Measurements from ENCODE around the gene WDR83. TPM values are rescaled to one million over a fixed set of nuclear protein-coding genes. Genes with fewer than 3 reads are reported as not detected.

WDR83 gene
- total and polyA plus RNA-seq, 10 of the 15 experiments (the other 5 are each of a cell fraction or from before 2014, with no cell fraction given) = 0.58 to 17.7 (median 10.8) TPM

DNA sequence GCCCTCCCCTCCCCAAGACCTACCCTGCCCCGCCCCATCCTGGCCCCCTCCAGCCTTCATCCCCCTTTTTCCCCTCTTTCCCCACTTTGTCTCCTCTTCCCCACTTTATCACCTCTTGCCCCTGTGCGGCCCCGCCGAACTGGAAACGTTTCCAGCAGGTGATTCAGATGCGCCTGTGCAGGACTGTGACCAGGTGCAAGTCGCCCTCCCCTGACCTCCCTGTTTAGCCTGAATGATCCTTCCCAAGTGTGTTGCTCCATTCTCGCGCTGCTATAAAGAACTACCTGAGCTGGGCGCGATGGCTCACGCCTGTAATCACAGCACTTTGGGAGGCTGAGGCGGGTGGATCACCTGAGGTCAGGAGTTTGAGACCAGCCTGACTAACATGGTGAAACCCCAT, 30.0 kb upstream of the WDR83 start (continued):
- TF ChIP-seq CBX3 (IDR thresholded peaks at IDR 0.05; ENCODE audit: borderline replicate concordance, low read depth) (no peak), ZNF207 (IDR thresholded peaks at IDR 0.05; ENCODE audit: borderline replicate concordance) (no peak), HCFC1 (IDR thresholded peaks at IDR 0.05; ENCODE audit: low read length) (no peak), RAD51 (IDR thresholded peaks at IDR 0.05) (no peak)

DNA sequence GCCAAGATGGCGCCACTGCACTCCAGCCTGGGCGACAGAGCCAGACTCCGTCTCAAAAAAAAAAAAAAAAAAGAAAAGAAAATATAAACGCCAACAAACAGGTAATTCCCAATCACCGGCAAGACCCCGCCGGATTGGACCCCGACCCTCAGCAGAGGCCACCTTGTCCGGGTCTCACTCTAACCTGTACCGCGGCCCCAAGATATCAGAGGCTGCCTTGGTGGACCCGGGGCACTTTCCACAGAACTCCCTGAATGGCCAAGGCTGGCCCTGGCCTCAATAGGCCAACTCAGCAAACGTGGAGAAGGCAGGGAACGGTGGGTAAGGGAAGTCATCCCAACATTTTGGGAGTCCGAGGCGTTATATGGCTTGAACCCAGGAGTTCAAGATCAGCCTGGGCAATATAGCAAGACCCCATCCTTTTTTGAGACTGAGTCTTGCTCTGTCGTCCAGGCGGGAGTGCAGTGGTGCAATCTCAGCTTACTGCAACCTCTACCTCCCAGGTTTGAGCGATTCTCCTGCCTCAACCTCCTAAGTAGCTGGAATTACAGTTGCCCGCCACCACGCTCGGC, 27.9 kb upstream of the WDR83 start:
- ChIA-PET CTCF (interaction anchor here (0.6 to 1.9 kb wide), 6 partner anchors 8 to 95 kb away, joined by 3 to 11 read pairs (median 6); no protein-coding TSS in a partner anchor), RAD21 (ENCODE audit: unreplicated experiment) (interaction anchor here (1.9 kb wide), 1 partner anchor 25 kb away, joined by 4 read pairs; no protein-coding TSS in a partner anchor), POLR2A (no interaction called here), SMC1A (ENCODE audit: uncharacterized antibody, unreplicated experiment) (no interaction called here)
- no peak overlapping the region for H2AFZ ChIP-seq (ENCODE audit: control insufficient read depth, low read depth, low read length)
- no peaks in the 10 kb centered on the region for H3K9me3 ChIP-seq (replicated peaks; ENCODE audit: control insufficient read depth, insufficient read depth, low read length)
- over 99% methylated on average over 20 of the region's 22 CpGs for WGBS (ENCODE audit: insufficient coverage, insufficient replicate concordance, low lambda C conversion rate, missing lambda C conversion rate)
- no peaks in the 10 kb centered on the region for H4K20me1 ChIP-seq (ENCODE audit: control insufficient read depth, insufficient read depth)
- H3K9ac ChIP-seq (ENCODE audit: control insufficient read depth, insufficient read depth, low read length) = no peak overlapping the region
- H3K4me2 ChIP-seq (ENCODE audit: control insufficient read depth, insufficient read depth) = no peak overlapping the region
- no peak overlapping the region for H3K4me3 ChIP-seq
- intact Hi-C loops (cut with micrococcal nuclease; ENCODE audit: unreplicated experiment) (no loop called here), in situ Hi-C loops (cut with MboI) (no loop called here)
- BruUV-seq (replicated peaks) = no TSS peak
- 0 out of 2 replicates have a peak, but pooled peaks cover 5% of the 10 kb centered on the region for H3K4me1 ChIP-seq (ENCODE audit: control insufficient read depth, insufficient read depth, low read length)
- H3K27ac ChIP-seq (ENCODE audit: control insufficient read depth, insufficient read depth) = no peak overlapping the region
- no peak for FAIRE-seq
- ATAC-seq = no peak
- H3K27me3 ChIP-seq (replicated peaks in 1 of 2; ENCODE audit: control insufficient read depth in 2 of 2, insufficient read depth in 2 of 2, low read length in 1 of 2) = no peaks in the 10 kb centered on the region
- H3K36me3 ChIP-seq (ENCODE audit: control insufficient read depth in 2 of 2, insufficient read depth in 2 of 2, low read length in 1 of 2) = no peaks in the 10 kb centered on the region
- no peaks in the 10 kb centered on the region for H3K79me2 ChIP-seq (ENCODE audit: control insufficient read depth, insufficient read depth, low read length)
- DNase-seq (ENCODE audit: low read depth, low spot score) = no peak
- TF ChIP-seq WRNIP1 (IDR thresholded peaks at IDR 0.05; ENCODE audit: borderline replicate concordance, low read depth, low read length) (no peak), HCFC1 (IDR thresholded peaks at IDR 0.05; ENCODE audit: low read length) (no peak), SMAD5 (IDR thresholded peaks at IDR 0.05; ENCODE audit: low read depth) (no peak), SP1 (IDR thresholded peaks at IDR 0.05; ENCODE audit: low read depth, low read length) (no peak), CREB1 (IDR thresholded peaks at IDR 0.05; ENCODE audit: low read depth) (no peak), BRCA1 (IDR thresholded peaks at IDR 0.05; ENCODE audit: low read depth, low read length) (no peak), FOXM1 (IDR thresholded peaks at IDR 0.05; ENCODE audit: low read depth, low read length) (no peak), SIN3A (IDR thresholded peaks at IDR 0.05; ENCODE audit: low read depth, low read length) (no peak), CHD4 (IDR thresholded peaks at IDR 0.05) (no peak), BACH1 (IDR thresholded peaks at IDR 0.05; ENCODE audit: borderline replicate concordance) (no peak), YBX1 (IDR thresholded peaks at IDR 0.05) (no peak), CBX5 (IDR thresholded peaks at IDR 0.05; ENCODE audit: low read depth) (no peak)
- TF ChIP-seq, protein P1, sequence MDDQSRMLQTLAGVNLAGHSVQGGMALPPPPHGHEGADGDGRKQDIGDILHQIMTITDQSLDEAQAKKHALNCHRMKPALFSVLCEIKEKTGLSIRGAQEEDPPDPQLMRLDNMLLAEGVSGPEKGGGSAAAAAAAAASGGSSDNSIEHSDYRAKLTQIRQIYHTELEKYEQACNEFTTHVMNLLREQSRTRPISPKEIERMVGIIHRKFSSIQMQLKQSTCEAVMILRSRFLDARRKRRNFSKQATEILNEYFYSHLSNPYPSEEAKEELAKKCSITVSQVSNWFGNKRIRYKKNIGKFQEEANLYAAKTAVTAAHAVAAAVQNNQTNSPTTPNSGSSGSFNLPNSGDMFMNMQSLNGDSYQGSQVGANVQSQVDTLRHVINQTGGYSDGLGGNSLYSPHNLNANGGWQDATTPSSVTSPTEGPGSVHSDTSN (IDR thresholded peaks at IDR 0.05; ENCODE audit: insufficient replicate concordance, low read depth, low read length) = no peak
- TF ChIP-seq, protein P2, sequence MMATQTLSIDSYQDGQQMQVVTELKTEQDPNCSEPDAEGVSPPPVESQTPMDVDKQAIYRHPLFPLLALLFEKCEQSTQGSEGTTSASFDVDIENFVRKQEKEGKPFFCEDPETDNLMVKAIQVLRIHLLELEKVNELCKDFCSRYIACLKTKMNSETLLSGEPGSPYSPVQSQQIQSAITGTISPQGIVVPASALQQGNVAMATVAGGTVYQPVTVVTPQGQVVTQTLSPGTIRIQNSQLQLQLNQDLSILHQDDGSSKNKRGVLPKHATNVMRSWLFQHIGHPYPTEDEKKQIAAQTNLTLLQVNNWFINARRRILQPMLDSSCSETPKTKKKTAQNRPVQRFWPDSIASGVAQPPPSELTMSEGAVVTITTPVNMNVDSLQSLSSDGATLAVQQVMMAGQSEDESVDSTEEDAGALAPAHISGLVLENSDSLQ (IDR thresholded peaks at IDR 0.05) = no peak
- TF ChIP-seq, protein P3, sequence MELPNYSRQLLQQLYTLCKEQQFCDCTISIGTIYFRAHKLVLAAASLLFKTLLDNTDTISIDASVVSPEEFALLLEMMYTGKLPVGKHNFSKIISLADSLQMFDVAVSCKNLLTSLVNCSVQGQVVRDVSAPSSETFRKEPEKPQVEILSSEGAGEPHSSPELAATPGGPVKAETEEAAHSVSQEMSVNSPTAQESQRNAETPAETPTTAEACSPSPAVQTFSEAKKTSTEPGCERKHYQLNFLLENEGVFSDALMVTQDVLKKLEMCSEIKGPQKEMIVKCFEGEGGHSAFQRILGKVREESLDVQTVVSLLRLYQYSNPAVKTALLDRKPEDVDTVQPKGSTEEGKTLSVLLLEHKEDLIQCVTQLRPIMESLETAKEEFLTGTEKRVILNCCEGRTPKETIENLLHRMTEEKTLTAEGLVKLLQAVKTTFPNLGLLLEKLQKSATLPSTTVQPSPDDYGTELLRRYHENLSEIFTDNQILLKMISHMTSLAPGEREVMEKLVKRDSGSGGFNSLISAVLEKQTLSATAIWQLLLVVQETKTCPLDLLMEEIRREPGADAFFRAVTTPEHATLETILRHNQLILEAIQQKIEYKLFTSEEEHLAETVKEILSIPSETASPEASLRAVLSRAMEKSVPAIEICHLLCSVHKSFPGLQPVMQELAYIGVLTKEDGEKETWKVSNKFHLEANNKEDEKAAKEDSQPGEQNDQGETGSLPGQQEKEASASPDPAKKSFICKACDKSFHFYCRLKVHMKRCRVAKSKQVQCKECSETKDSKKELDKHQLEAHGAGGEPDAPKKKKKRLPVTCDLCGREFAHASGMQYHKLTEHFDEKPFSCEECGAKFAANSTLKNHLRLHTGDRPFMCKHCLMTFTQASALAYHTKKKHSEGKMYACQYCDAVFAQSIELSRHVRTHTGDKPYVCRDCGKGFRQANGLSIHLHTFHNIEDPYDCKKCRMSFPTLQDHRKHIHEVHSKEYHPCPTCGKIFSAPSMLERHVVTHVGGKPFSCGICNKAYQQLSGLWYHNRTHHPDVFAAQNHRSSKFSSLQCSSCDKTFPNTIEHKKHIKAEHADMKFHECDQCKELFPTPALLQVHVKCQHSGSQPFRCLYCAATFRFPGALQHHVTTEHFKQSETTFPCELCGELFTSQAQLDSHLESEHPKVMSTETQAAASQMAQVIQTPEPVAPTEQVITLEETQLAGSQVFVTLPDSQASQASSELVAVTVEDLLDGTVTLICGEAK (IDR thresholded peaks at IDR 0.05; ENCODE audit: borderline replicate concordance) = no peak
